Liver (tissue), 3 donors: ENCODE results near the gene SOWAHC.

ENCODE experiments used
- TAF1 ChIP-seq: conservative IDR thresholded peaks from 2 replicates; pipeline ENCODE4 v1.6.1; 2016; ENCODE audit warnings: antibody characterized with exemption, mild to moderate bottlenecking
- TF ChIP-seq, protein P1 (sequence below): fragments of 150-350 bp; IDR thresholded peaks from 2 replicates; pipeline ENCODE4 v1.5.1; 2017; ENCODE audit warnings: improper control_type of control experiment, low read depth, low read length; ENCODE audit not compliant: missing input control
- donor health status: healthy.
- donor health status: healthy.

DNA sequence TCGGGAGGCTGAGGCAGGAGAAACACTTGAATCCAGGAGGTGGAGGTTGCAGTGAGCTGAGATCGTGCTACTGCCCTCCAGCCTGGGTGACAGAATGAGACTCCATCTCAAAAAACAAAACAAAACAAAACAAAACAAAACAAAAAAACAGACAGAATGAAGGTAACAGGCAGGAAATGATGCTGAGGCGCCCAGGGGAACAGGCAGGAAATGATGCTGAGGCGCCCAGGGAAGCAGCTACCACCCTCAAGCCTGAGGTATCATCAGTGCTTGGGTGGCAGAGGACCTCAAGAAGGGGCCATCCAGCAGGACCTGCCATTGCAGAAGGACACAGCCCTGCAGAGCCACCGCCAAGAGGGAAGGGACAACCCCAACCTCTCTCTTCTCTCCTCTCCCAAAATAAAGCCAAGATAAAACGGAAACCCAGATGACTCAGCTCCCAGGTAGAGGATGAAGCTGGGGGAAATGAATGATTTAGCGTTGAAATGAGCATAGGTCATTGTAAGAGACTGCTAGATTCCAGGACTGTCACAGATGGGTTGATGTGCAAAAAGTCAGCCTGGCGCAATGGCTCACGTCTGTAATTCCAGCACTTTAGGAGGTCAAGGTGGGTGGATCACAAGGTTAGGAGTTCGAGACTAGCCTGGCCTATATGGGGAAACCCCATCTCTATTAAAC is 19.3 kb downstream of the SOWAHC start:
- TF ChIP-seq, protein P1, sequence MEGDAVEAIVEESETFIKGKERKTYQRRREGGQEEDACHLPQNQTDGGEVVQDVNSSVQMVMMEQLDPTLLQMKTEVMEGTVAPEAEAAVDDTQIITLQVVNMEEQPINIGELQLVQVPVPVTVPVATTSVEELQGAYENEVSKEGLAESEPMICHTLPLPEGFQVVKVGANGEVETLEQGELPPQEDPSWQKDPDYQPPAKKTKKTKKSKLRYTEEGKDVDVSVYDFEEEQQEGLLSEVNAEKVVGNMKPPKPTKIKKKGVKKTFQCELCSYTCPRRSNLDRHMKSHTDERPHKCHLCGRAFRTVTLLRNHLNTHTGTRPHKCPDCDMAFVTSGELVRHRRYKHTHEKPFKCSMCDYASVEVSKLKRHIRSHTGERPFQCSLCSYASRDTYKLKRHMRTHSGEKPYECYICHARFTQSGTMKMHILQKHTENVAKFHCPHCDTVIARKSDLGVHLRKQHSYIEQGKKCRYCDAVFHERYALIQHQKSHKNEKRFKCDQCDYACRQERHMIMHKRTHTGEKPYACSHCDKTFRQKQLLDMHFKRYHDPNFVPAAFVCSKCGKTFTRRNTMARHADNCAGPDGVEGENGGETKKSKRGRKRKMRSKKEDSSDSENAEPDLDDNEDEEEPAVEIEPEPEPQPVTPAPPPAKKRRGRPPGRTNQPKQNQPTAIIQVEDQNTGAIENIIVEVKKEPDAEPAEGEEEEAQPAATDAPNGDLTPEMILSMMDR = no peak
- TF ChIP-seq TAF1 = no peak
